HG03025 (cell line): ENCODE measurements around the gene DNAJC30.

Experiments
- ATAC-seq: cut with Tn5 transposase; IDR thresholded peaks from one replicate; pipeline ENCODE4 v1.9.1; 2021; ENCODE audit warnings: mild to moderate bottlenecking, moderate library complexity; ENCODE audit not compliant: unreplicated experiment, low FRiP score

DNAJC30 gene

GRCh38 chr7:73650524-73650923 lies 32.7 kb downstream of the DNAJC30 start:
- no peak for ATAC-seq

GRCh38 chr7:73649576-73649975 lies 33.7 kb downstream of the DNAJC30 start:
- no peak for ATAC-seq

GRCh38 chr7:73648593-73649332 lies 34.5 kb downstream of the DNAJC30 start:
- ATAC-seq, result no peak

GRCh38 chr7:73647725-73648592 lies 35.3 kb downstream of the DNAJC30 start:
- no peak for ATAC-seq

- no peak for ATAC-seq
These were observed 36.2 kb downstream of the DNAJC30 start for GRCh38 chr7:73646785-73647724.

- ATAC-seq, result no peak
These were observed 37.5 kb downstream of the DNAJC30 start for GRCh38 chr7:73645643-73646174.

GRCh38 chr7:73644688-73645286 lies 38.5 kb downstream of the DNAJC30 start:
- no peak for ATAC-seq

GRCh38 chr7:73642834-73643233 lies 40.4 kb downstream of the DNAJC30 start:
- no peak for ATAC-seq

GRCh38 chr7:73638911-73639310 lies 44.3 kb downstream of the DNAJC30 start:
- ATAC-seq, result no peak

- no peak for ATAC-seq
These were observed 47.6 kb downstream of the DNAJC30 start for GRCh38 chr7:73635428-73636200.

GRCh38 chr7:73633844-73634243 lies 49.4 kb downstream of the DNAJC30 start:
- no peak for ATAC-seq

GRCh38 chr7:73633323-73633722 lies 49.9 kb downstream of the DNAJC30 start:
- ATAC-seq, result no peak

- ATAC-seq, result no peak
These were observed 51.7 kb downstream of the DNAJC30 start for GRCh38 chr7:73631558-73631957.
